Stimulated activated CD4-positive, alpha-beta T cell treated with anti-CD3 and anti-CD28 coated beads, Interleukin-1b, Interleukin-23, amount 100 ng/mL, for 48 hours (primary cell): ENCODE data around the gene SERPINA5.

ENCODE experiments used
- DNase-seq: peaks from one replicate; pipeline ENCODE4 v3.0.0-alpha.2; 2020

SERPINA5 gene

GRCh38 chr14:94581127-94581999 lies at the start of gene SERPINA5:
Gene SERPINA5, plus strand, starts transcription at chr14:94581426. Its CDS starts 5,937 bp downstream, at chr14:94587363.
- DNase-seq = no peak

GRCh38 chr14:94532447-94532846 lies 48.8 kb upstream of the SERPINA5 start:
- DNase-seq = no peak

- DNase-seq = no peak
Measured at GRCh38 chr14:94535506-94535905, 45.7 kb upstream of the SERPINA5 start.

GRCh38 chr14:94536836-94537235 lies 44.4 kb upstream of the SERPINA5 start:
- no peak for DNase-seq

- no peak for DNase-seq
Measured at GRCh38 chr14:94538070-94538740, 43.0 kb upstream of the SERPINA5 start.

GRCh38 chr14:94539181-94539580 lies 42.0 kb upstream of the SERPINA5 start:
- no peak for DNase-seq

- DNase-seq = no peak
Measured at GRCh38 chr14:94540031-94540794, 41.0 kb upstream of the SERPINA5 start.

- no peak for DNase-seq
Measured at GRCh38 chr14:94541234-94541975, 39.8 kb upstream of the SERPINA5 start.

- no peak for DNase-seq
Measured at GRCh38 chr14:94542111-94542810, 39.0 kb upstream of the SERPINA5 start.

GRCh38 chr14:94542811-94543440 lies 38.3 kb upstream of the SERPINA5 start:
- no peak for DNase-seq

- no peak for DNase-seq
Measured at GRCh38 chr14:94543449-94544124, 37.6 kb upstream of the SERPINA5 start.

GRCh38 chr14:94544726-94545125 lies 36.5 kb upstream of the SERPINA5 start:
- no peak for DNase-seq

GRCh38 chr14:94545131-94545841 lies 35.9 kb upstream of the SERPINA5 start:
- DNase-seq = no peak

- no peak for DNase-seq
Measured at GRCh38 chr14:94547151-94547680, 34.0 kb upstream of the SERPINA5 start.

GRCh38 chr14:94547726-94548125 lies 33.5 kb upstream of the SERPINA5 start:
- no peak for DNase-seq

GRCh38 chr14:94548131-94548998 lies 32.9 kb upstream of the SERPINA5 start:
- no peak for DNase-seq

GRCh38 chr14:94548999-94549985 lies 31.9 kb upstream of the SERPINA5 start:
- DNase-seq = peak; percentile 50

GRCh38 chr14:94550041-94550440 lies 31.2 kb upstream of the SERPINA5 start:
- no peak for DNase-seq
